ENCODE data around the gene CCNA1.

Gene CCNA1

DNA sequence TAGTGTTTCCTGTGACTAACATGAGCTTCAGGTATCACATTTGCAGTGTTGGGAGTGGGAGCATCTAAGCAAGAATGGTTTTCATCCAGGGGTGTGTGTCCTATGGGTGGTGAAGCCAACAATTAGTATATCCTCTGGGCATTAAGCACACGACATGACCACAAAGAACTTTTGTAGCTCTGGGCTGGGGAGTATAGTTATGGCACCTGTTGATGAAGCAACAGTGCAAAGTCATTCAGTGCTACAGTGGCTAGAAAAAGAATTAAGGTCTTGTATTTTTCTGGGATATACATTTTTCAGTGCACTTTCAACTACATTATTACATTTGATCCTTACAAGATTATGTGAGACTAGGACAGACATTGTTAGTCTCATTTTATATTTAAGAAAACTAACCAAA is 21.8 kb downstream of the CCNA1 start:
- DNase-seq: no peak

DNA sequence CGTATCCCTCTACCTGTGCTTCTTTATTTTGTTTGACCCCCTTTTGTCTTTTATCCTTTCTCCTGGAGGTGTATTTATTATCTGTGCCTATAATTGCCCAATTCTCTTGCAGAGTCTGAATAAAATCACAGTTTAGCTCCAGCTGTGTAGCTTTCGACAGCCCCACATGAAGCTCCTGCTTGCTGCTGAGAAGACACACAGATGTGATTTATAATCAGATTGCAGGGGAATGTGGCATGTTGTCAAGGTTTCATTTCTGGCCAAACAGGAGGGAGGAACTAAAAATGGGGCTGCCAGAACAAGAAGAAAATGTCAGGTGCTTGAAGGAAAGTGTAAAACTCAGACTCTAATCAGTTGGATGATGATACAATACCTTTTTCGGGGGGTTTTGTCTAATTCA is 22.7 kb downstream of the CCNA1 start:
- no peak for DNase-seq

DNA sequence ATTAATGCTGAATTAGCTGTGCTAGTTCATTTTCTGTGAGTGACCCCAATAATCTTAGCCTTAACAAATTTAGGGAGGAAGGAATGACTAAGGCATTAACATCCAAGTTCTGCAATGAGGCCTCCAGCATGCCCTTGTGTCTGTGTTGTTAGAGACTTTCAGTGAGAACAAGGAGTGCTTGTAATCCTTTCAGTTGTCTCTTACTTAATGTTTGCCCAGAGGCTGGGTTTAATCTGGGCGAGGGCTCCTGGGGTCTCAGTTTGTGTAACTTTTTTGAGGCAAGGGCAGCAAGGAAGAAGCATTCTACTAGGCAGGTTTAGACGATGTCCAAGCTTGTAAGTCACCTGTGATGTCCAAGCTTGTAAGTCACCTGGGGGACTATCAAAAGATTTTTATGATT is 24.3 kb downstream of the CCNA1 start:
- no peak for DNase-seq

DNA sequence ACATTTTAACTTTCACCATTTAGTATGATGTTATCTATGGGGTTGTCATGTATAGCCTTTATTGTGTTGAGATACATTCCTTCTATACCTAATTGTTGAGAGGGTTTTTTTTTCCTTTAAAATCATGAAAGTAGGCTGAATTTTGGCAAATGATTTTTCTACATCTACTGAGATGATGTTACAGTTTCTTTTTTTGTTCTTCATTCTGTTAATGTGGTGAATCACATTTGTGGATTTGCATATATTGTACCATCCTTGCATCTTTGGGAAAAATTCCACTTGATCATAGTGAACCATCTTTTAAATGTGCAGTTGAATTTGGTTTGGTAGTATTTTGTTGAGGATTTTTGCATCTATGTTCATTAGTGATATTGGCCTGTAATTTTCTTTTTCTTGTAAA is 29.2 kb downstream of the CCNA1 start:
- no peak for DNase-seq

DNA sequence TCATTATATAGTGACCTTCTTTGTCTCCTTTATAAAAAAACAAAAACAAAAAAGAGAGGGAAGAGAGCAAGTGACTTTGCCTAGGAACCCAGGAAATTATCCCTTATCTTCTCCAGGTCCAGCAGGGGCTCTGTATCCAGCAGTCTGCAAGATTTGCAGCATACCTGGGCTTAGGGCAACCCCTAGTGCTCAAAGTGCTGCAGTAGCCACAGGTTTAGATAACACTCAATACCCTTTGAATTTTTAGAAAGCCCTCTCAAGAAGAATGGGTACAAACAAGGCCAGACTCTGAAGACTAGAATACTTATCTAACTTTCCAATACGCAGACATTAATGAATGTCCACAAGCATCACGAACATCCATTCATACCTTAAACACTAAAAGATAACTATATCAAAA is 43.2 kb downstream of the CCNA1 start:
- no peak for DNase-seq

DNA sequence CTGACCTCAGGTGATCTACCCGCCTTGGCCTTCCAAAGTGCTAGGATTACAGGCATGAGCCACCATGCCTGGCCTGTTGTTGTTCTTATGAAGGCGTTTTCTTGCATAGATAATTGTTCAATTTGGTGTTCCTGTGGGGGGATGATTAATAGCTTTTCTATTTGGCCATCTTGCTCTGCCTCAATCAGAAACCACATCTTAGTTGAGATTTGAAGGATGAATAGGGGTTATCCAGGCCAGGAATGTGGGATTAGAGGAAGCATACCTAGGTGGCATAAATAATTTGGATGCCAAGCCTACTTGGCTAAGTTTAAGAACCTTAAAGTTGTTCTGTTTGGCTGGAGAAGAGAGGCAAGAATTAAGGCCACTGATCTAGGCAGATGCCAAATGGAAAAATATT is 44.4 kb downstream of the CCNA1 start:
- no peak for DNase-seq

DNA sequence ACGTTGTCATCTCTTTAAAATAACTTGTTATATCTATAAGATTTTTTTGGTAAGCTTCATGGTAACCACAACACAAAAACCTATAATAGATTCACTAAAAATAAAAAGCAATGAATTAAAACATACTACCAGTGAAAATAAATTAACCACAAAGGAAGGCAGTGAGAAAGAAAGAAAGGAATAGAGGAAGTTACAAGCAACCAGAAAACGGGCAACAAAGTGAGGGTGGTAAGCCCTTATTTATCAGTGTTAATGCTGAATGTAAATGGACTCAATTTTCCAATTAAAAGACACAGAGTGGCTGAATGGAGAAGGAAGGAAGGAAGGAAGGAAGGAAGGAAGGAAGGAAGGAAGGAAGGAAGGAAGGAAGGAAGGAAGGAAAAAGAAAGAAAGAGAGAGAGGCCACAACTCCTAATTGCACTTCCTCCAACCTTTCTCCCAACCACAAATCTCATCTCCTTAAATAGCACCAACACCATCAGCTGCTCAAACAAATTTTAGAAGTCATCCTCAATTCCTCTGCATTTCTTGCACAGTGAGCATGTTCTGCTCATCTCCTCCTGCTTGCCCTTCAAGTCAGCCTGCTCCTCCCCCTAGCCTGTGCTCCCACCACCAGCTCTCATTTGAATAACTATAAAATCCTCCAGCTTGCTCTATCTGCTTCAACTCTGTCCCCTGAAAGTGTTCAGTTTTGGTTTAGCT is 48.6 kb downstream of the CCNA1 start:
- DNase-seq: no peak

DNA sequence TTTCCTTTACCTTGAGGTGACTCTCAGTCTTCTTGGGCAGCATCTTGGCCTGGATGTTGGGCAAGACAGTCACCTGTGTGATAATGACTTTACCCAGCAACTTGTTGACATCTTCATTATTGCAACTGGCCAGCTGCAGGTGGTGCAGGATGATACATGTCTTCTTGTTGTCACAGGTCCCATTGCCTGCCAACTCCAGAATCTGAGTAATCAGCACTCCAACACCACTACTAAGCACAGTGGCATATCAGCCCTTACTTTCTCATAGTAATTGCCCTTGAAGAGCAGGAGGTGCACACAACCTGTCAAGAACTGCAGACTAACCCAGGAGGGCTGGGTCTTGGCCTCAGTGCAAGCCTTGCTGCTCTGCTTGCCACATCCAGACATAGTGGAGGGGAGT is 57.8 kb downstream of the CCNA1 start:
- no peak for DNase-seq
